A549 (cell line): Measurements from ENCODE around the gene GRM5. TPM values are rescaled to one million over a fixed set of nuclear protein-coding genes. Genes with fewer than 3 reads are reported as not detected.

Source experiments
- ATAC-seq, 2 experiments: fragments of 200-7000 bp in 1 of 2; fragments of >200 bp in 1 of 2; cut with Nextera tagmentation in 1 of 2; cut with Tn5 transposase in 1 of 2; 3 replicates each; pipeline versions ENCODE4 v1.8.0 to v1.9.1; 2018 to 2020; ENCODE audit warnings: mild to moderate bottlenecking in 1 of 2, moderate library complexity in 1 of 2
- CTCF ChIA-PET: fragments of 300-600 bp; sonication (Branson Sonifier 250); formaldehyde crosslinking; extraction: SDS; loops from one replicate; lab custom pipeline; 2021; ENCODE audit warnings: antibody characterized with exemption, inconsistent platforms; lab: Yijun Ruan, JAX
- POLR2A ChIA-PET: fragments of 350-600 bp; formaldehyde crosslinking; extraction: SDS; loops from one replicate; lab custom pipeline; 2021; ENCODE audit warnings: antibody characterized with exemption, inconsistent platforms; lab: Yijun Ruan, JAX
- DNase-seq, 2 experiments: peaks; one replicate each; pipeline versions ENCODE4 v3.0.0 to v3.0.0-alpha.2; 2011 to 2016; ENCODE audit warnings: low read depth in 1 of 2, low spot score in 1 of 2
- FAIRE-seq: peaks from 2 replicates; lab custom pipeline; 2011; peaks lifted over from hg19 to GRCh38; lab: Jason Lieb, UNC
- H3K27ac ChIP-seq, 2 experiments: fragments of >200 bp; sonication (Bioruptor Twin); formaldehyde crosslinking; 3 replicates each; pipeline ENCODE4 v1.5.1; 2016 to 2017
- H3K4me1 ChIP-seq: fragments of >200 bp; sonication (Bioruptor Twin); formaldehyde crosslinking; 3 replicates; pipeline ENCODE4 v1.6.1; 2016
- H3K4me2 ChIP-seq: fragments of >200 bp; sonication (Bioruptor Twin); formaldehyde crosslinking; 3 replicates; pipeline ENCODE4 v1.6.1; 2016
- H3K4me3 ChIP-seq: fragments of >200 bp; sonication (Bioruptor Twin); formaldehyde crosslinking; 3 replicates; pipeline ENCODE4 v1.5.1; 2016
- H3K9me3 ChIP-seq: fragments of >200 bp; sonication (Bioruptor Twin); formaldehyde crosslinking; 3 replicates; pipeline ENCODE4 v1.6.1; 2016
- ATOH8 ChIP-seq: fragments of 250-450 bp; sonication (Bioruptor Pico); IDR thresholded peaks from 2 replicates; pipeline ENCODE4 v1.5.0; 2020; ENCODE audit warnings: low read depth, mild to moderate bottlenecking, moderate library complexity
- CBX8 ChIP-seq: fragments of 200-600 bp; sonication (generic); IDR thresholded peaks from 2 replicates; pipeline ENCODE4 v1.6.1; 2016
- E2F6 ChIP-seq: IDR thresholded peaks from 2 replicates; pipeline ENCODE4 v1.6.1; 2012; ENCODE audit warnings: low read depth, borderline replicate concordance
- EHF ChIP-seq: fragments of 250-450 bp; sonication (Bioruptor Pico); IDR thresholded peaks from 2 replicates; pipeline ENCODE4 v1.5.0; 2020; ENCODE audit warnings: mild to moderate bottlenecking
- EHMT2 ChIP-seq: fragments of 200-600 bp; sonication (generic); IDR thresholded peaks from 2 replicates; pipeline ENCODE4 v1.6.1; 2016; ENCODE audit warnings: antibody characterized with exemption, low read depth, mild to moderate bottlenecking, moderate library complexity
- EP300 ChIP-seq, 2 experiments: fragments of >200 bp; sonication (Bioruptor Twin); formaldehyde crosslinking; IDR thresholded peaks; 2 replicates in 1 of 2; 3 replicates in 1 of 2; pipeline ENCODE4 v1.6.1; 2016 to 2017
- FOSL2 ChIP-seq, 2 experiments: fragments of 450-650 bp in 1 of 2; fragments of >200 bp in 1 of 2; sonication (Bioruptor Twin) in 1 of 2; formaldehyde crosslinking; IDR thresholded peaks; 2 replicates each; pipeline versions ENCODE4 v1.5.0 to v1.6.1; 2016 to 2020; ENCODE audit warnings: mild to moderate bottlenecking in 1 of 2, moderate library complexity in 1 of 2
- HES2 ChIP-seq: fragments of >200 bp; sonication (Bioruptor Twin); formaldehyde crosslinking; IDR thresholded peaks from 2 replicates; pipeline ENCODE4 v1.6.1; 2016
- HMGXB4 ChIP-seq: fragments of 250-450 bp; sonication (Bioruptor Pico); IDR thresholded peaks from 2 replicates; pipeline ENCODE4 v1.5.0; 2021; ENCODE audit warnings: mild to moderate bottlenecking, moderate library complexity, borderline replicate concordance
- HOXB5 ChIP-seq: fragments of 250-450 bp; sonication (Bioruptor Pico); IDR thresholded peaks from 2 replicates; pipeline ENCODE4 v1.5.0; 2020; ENCODE audit warnings: mild to moderate bottlenecking, moderate library complexity
- KDM1A ChIP-seq: fragments of 200-600 bp; sonication (generic); IDR thresholded peaks from 2 replicates; pipeline ENCODE4 v1.6.1; 2016; ENCODE audit warnings: low read depth, mild to moderate bottlenecking
- MAFK ChIP-seq: fragments of 450-650 bp; IDR thresholded peaks from 2 replicates; pipeline ENCODE4 v1.6.1; 2014; ENCODE audit not compliant: partially characterized antibody
- MAZ ChIP-seq: fragments of 150-350 bp; IDR thresholded peaks from 2 replicates; pipeline ENCODE4 v1.6.1; 2014; ENCODE audit warnings: antibody characterized with exemption, low read depth, low read length, borderline replicate concordance
- POLR2A ChIP-seq: IDR thresholded peaks from 2 replicates; pipeline ENCODE4 v1.6.1; 2012; ENCODE audit warnings: mild to moderate bottlenecking, low read length
- RARB ChIP-seq: fragments of 250-450 bp; sonication (Bioruptor Pico); IDR thresholded peaks from 2 replicates; pipeline ENCODE4 v1.8.0; 2021; ENCODE audit warnings: mild to moderate bottlenecking, moderate library complexity
- RCOR1 ChIP-seq: fragments of 150-350 bp; IDR thresholded peaks from 2 replicates; pipeline ENCODE4 v1.6.1; 2014; ENCODE audit warnings: antibody characterized with exemption, low read length, low read depth
- RFX5 ChIP-seq: fragments of 450-650 bp; IDR thresholded peaks from 2 replicates; pipeline ENCODE4 v1.7.1; 2014; ENCODE audit warnings: antibody characterized with exemption, mild to moderate bottlenecking, moderate library complexity
- RNF2 ChIP-seq: fragments of 200-600 bp; sonication (generic); IDR thresholded peaks from 2 replicates; pipeline ENCODE4 v1.6.1; 2016; ENCODE audit warnings: low read depth, mild to moderate bottlenecking, antibody characterized with exemption, moderate library complexity, borderline replicate concordance
- SREBF2 ChIP-seq: fragments of 450-650 bp; IDR thresholded peaks from 2 replicates; pipeline ENCODE4 v1.6.1; 2014; ENCODE audit warnings: mild to moderate bottlenecking, moderate library complexity
- TFCP2L1 ChIP-seq: fragments of 250-450 bp; sonication (Bioruptor Pico); IDR thresholded peaks from 2 replicates; pipeline ENCODE4 v1.5.0; 2021; ENCODE audit warnings: mild to moderate bottlenecking
- USF2 ChIP-seq: fragments of 450-650 bp; IDR thresholded peaks from 2 replicates; pipeline ENCODE4 v1.6.1; 2014; ENCODE audit warnings: antibody characterized with exemption
- ZC3H11A ChIP-seq: fragments of 450-650 bp; IDR thresholded peaks from 2 replicates; pipeline ENCODE4 v1.6.1; 2014; ENCODE audit warnings: antibody characterized with exemption, mild to moderate bottlenecking
- ZFP36 ChIP-seq: fragments of 450-650 bp; IDR thresholded peaks from 2 replicates; pipeline ENCODE4 v1.6.1; 2014; ENCODE audit warnings: borderline replicate concordance; ENCODE audit not compliant: partially characterized antibody
- ZSCAN20 ChIP-seq: fragments of 250-450 bp; sonication (Bioruptor Pico); IDR thresholded peaks from 2 replicates; pipeline ENCODE4 v1.8.0; 2022; ENCODE audit warnings: mild to moderate bottlenecking, moderate library complexity
- WGBS: methylation state at CpG from one replicate; pipeline ENCODE4 v1.1.6; 2017; ENCODE audit errors: missing lambda C conversion rate; 5-methylcytosine and 5-hydroxymethylcytosine counted together
- polyA plus RNA-seq, 4 experiments: library from polyadenylated mRNA; depleted of rRNA in 3 of 4; stranded (reverse); fragments of >200 nt; fragmentation: RNase III in 1 of 4; extraction: RNeasy Plus Mini Kit Qiagen cat#74134 plus additional on column Dnase treatment in 1 of 4; gene quantifications; 2 replicates in 3 of 4; 3 replicates in 1 of 4; pipeline ENCODE4 v1.2.3, GENCODE V29; 2011 to 2017

The GRM5 gene
- polyA plus RNA-seq, 2 of the 4 experiments (the other 2 are of a cell fraction), result 0.01 TPM; not detected in 1

- WGBS, result 13% methylated on average over 11 of the region's 11 CpGs
- ATAC-seq, result no peak; a peak in 2 of 6 replicates
Measured at GRCh38 chr11:88695689-88696414, 369.9 kb downstream of the GRM5 start.

GRCh38 chr11:88692306-88693086 lies 373.3 kb downstream of the GRM5 start:
- CTCF ChIA-PET, result interaction anchor here (0.6 to 1.2 kb wide), 4 partner anchors 28 to 194 kb away, joined by 3 to 4 read pairs (median 3); no protein-coding TSS in a partner anchor
- 9% methylated on average over 4 of the region's 4 CpGs for WGBS

More at GRCh38 chr11:88695689-88696414, 369.9 kb downstream of the GRM5 start:
- H3K4me3 ChIP-seq, result no peak overlapping the region
- TF ChIP-seq SREBF2 (no peak), ZC3H11A (no peak), TFCP2L1 (CRISPR knock-in tag) (no peak), HES2 (no peak), ZSCAN20 (CRISPR knock-in tag) (no peak), EHF (CRISPR knock-in tag) (no peak), RARB (CRISPR knock-in tag) (no peak), POLR2A (no peak), CBX8 (no peak), HMGXB4 (no peak), ZFP36 (no peak), FOSL2 (IDR thresholded peaks at IDR 0.05) (no peak), FOSL2 (CRISPR knock-in tag; IDR thresholded peaks at IDR 0.05) (no peak), HOXB5 (CRISPR knock-in tag) (no peak), RNF2 (no peak), KDM1A (no peak), EP300 (IDR thresholded peaks at IDR 0.05) (no peak), MAZ (no peak), MAFK (no peak), EHMT2 (no peak), RCOR1 (no peak)
- H3K4me2 ChIP-seq, result no peak overlapping the region
- no peak overlapping the region for H3K27ac ChIP-seq
- FAIRE-seq (no peak), DNase-seq (no peak)
- H3K4me1 ChIP-seq, result no peaks in the 10 kb centered on the region
- ChIA-PET POLR2A (no interaction called here), CTCF (no interaction called here)
- no peaks in the 10 kb centered on the region for H3K9me3 ChIP-seq

More at GRCh38 chr11:88692306-88693086, 373.3 kb downstream of the GRM5 start:
- no peak for FAIRE-seq
- TF ChIP-seq ATOH8 (CRISPR knock-in tag) (no peak), E2F6 (no peak), USF2 (no peak), MAZ (no peak), RFX5 (no peak)
- no peak overlapping the region for H3K4me3 ChIP-seq
- H3K27ac ChIP-seq, result no peak overlapping the region
- ATAC-seq, result no peak
- H3K9me3 ChIP-seq, result no peaks in the 10 kb centered on the region
- DNase-seq, result no peak
- POLR2A ChIA-PET, result no interaction called here
- H3K4me2 ChIP-seq, result no peak overlapping the region
- no peaks in the 10 kb centered on the region for H3K4me1 ChIP-seq
